ENCODE results near the gene DYNLL1.

DYNLL1 gene

DNA sequence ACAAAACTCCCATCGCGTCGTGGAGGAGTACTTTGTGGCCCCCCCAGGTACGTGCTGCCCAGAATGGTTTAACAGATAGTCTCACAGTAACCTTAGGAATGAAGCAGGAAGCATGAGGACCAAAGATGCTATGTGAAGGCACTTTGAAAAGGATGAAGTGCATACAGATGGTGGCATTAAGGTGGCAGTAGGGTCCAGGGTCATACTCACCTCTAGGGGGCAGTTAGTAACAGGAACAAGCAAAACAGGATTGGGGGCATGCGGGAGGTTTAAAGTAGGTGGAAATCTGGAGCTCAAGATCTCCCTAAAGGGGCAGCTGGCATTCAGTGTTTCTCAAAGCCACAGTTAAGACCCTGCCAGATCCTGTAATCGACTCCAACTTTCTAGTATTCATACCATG is 38.8 kb upstream of the DYNLL1 start:
- no peak for DNase-seq
- H4K20me1 ChIP-seq (ENCODE audit: insufficient read depth, low read length) = no peaks in the 10 kb centered on the region

DNA sequence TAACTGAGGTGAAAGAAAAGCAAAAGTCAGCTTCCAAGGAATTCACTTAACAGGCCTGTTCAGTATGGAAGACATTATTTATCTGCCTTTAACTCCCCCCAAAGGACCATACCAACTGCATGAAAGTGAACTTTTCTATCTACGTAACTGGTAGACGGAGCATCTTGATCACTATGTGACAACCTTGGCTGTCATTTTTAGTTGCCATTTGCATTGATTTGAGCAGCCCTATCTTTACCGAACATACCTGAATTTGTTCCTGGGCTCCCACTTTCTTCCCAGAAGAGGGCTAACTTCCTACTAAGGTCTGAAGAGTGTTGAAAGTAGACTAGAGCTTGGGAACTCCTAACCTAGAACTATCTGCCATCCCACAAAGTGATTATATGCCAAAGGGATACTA is 35.8 kb upstream of the DYNLL1 start:
- no peaks in the 10 kb centered on the region for H3K27me3 ChIP-seq (replicated peaks; ENCODE audit: insufficient read depth, low read length)
- H3K27ac ChIP-seq (ENCODE audit: low read length) = no peak overlapping the region
- no peak overlapping the region for H3K4me2 ChIP-seq (ENCODE audit: low read depth, low read length)
- H3K9ac ChIP-seq (ENCODE audit: low read length) = no peak overlapping the region
- no peaks in the 10 kb centered on the region for H3K36me3 ChIP-seq (replicated peaks; ENCODE audit: insufficient read depth, low read length)
- no peaks in the 10 kb centered on the region for H4K20me1 ChIP-seq (ENCODE audit: insufficient read depth, low read length)
- no peaks in the 10 kb centered on the region for H3K9me3 ChIP-seq (replicated peaks; ENCODE audit: insufficient read depth, low read length)
- no peak overlapping the region for H3K4me3 ChIP-seq (ENCODE audit: low read length)
- H3F3A ChIP-seq (ENCODE audit: insufficient read depth, low read length) = no peaks in the 10 kb centered on the region
- H2AFZ ChIP-seq (ENCODE audit: low read length) = no peak overlapping the region
- no peak for DNase-seq
- no peak for TF ChIP-seq EZH2 (optimal IDR thresholded peaks at IDR 0.05; ENCODE audit: low read depth, low read length)
- TF ChIP-seq, protein P1, sequence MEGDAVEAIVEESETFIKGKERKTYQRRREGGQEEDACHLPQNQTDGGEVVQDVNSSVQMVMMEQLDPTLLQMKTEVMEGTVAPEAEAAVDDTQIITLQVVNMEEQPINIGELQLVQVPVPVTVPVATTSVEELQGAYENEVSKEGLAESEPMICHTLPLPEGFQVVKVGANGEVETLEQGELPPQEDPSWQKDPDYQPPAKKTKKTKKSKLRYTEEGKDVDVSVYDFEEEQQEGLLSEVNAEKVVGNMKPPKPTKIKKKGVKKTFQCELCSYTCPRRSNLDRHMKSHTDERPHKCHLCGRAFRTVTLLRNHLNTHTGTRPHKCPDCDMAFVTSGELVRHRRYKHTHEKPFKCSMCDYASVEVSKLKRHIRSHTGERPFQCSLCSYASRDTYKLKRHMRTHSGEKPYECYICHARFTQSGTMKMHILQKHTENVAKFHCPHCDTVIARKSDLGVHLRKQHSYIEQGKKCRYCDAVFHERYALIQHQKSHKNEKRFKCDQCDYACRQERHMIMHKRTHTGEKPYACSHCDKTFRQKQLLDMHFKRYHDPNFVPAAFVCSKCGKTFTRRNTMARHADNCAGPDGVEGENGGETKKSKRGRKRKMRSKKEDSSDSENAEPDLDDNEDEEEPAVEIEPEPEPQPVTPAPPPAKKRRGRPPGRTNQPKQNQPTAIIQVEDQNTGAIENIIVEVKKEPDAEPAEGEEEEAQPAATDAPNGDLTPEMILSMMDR (IDR thresholded peaks at IDR 0.05; ENCODE audit: low read length) = no peak
- TF ChIP-seq EZH2phosphoT487 (IDR thresholded peaks at IDR 0.05; ENCODE audit: low read length) = no peak
- H3K9me2 ChIP-seq (replicated peaks; ENCODE audit: insufficient read depth, low read length) = no peaks in the 10 kb centered on the region
- H3K79me2 ChIP-seq (ENCODE audit: low read length) = peaks cover 21% of the 10 kb centered on the region
- H3K4me1 ChIP-seq (ENCODE audit: low read length) = no peaks in the 10 kb centered on the region

More for the DNA sequence above, 38.8 kb upstream of the DYNLL1 start:
- 0 out of 2 replicates have a peak, but pooled peaks cover 7% of the 10 kb centered on the region for H3K79me2 ChIP-seq (ENCODE audit: low read length)
- H3F3A ChIP-seq (ENCODE audit: insufficient read depth, low read length) = peaks cover 3% of the 10 kb centered on the region; the same call in 1 of the 2 replicates
- H2AFZ ChIP-seq (ENCODE audit: low read length) = no peak overlapping the region
- TF ChIP-seq EZH2phosphoT487 (IDR thresholded peaks at IDR 0.05; ENCODE audit: low read length) (no peak), EZH2 (optimal IDR thresholded peaks at IDR 0.05; ENCODE audit: low read depth, low read length) (no peak)
- TF ChIP-seq, protein P1 (IDR thresholded peaks at IDR 0.05; ENCODE audit: low read length) = no peak; the same call in 1 of the 2 replicates
- no peak overlapping the region for H3K27ac ChIP-seq (ENCODE audit: low read length)
- H3K36me3 ChIP-seq (replicated peaks; ENCODE audit: insufficient read depth, low read length) = no peaks in the 10 kb centered on the region
- no peaks in the 10 kb centered on the region for H3K9me3 ChIP-seq (replicated peaks; ENCODE audit: insufficient read depth, low read length)
- no peaks in the 10 kb centered on the region for H3K27me3 ChIP-seq (replicated peaks; ENCODE audit: insufficient read depth, low read length)
- H3K4me3 ChIP-seq (ENCODE audit: low read length) = no peak overlapping the region
- H3K9me2 ChIP-seq (replicated peaks; ENCODE audit: insufficient read depth, low read length) = no peaks in the 10 kb centered on the region
- H3K4me1 ChIP-seq (ENCODE audit: low read length) = no peaks in the 10 kb centered on the region
- H3K4me2 ChIP-seq (ENCODE audit: low read depth, low read length) = no peak overlapping the region
- no peak overlapping the region for H3K9ac ChIP-seq (ENCODE audit: low read length)

DNA sequence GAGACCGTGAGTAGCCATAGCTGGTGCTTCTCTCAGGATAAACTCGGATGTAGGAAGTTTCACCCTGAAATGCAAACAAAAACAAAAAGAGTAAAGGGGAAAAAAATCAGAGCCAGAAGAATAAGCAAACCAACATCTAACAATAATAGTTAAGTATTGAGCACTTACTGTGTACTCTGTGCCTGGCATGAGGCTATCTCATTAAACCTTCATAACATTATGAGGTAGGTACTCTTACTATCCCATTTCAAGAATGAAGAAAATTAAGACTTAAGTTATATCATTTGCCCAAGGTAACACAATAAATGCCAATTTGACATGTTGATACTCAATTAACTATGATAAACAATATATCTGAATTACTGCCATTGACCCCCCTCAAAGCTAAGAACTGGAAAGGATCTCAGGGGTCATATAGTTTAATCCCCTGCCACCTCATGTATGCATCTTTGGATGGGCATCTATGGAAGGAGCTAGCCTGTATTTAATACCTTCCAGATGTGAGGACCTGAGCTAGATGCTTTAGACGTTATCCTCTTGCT is 33.7 kb upstream of the DYNLL1 start:
- no peak overlapping the region for H2AFZ ChIP-seq (ENCODE audit: low read length)
- H3K4me1 ChIP-seq (ENCODE audit: low read length) = no peaks in the 10 kb centered on the region
- DNase-seq = no peak
- H3K9me3 ChIP-seq (replicated peaks; ENCODE audit: insufficient read depth, low read length) = no peaks in the 10 kb centered on the region
- no peaks in the 10 kb centered on the region for H3K36me3 ChIP-seq (replicated peaks; ENCODE audit: insufficient read depth, low read length)
- H4K20me1 ChIP-seq (ENCODE audit: insufficient read depth, low read length) = no peaks in the 10 kb centered on the region
- no peaks in the 10 kb centered on the region for H3K27me3 ChIP-seq (replicated peaks; ENCODE audit: insufficient read depth, low read length)
- peaks cover 41% of the 10 kb centered on the region for H3K79me2 ChIP-seq (ENCODE audit: low read length)
- no peak overlapping the region for H3K4me3 ChIP-seq (ENCODE audit: low read length)
- H3F3A ChIP-seq (ENCODE audit: insufficient read depth, low read length) = no peaks in the 10 kb centered on the region
- no peak overlapping the region for H3K27ac ChIP-seq (ENCODE audit: low read length)
- no peak overlapping the region for H3K9ac ChIP-seq (ENCODE audit: low read length)
- H3K4me2 ChIP-seq (ENCODE audit: low read depth, low read length) = no peak overlapping the region
- TF ChIP-seq EZH2 (optimal IDR thresholded peaks at IDR 0.05; ENCODE audit: low read depth, low read length) (no peak), EZH2phosphoT487 (IDR thresholded peaks at IDR 0.05; ENCODE audit: low read length) (no peak)
- TF ChIP-seq, protein P1 (IDR thresholded peaks at IDR 0.05; ENCODE audit: low read length) = no peak
- H3K9me2 ChIP-seq (replicated peaks; ENCODE audit: insufficient read depth, low read length) = no peaks in the 10 kb centered on the region

Measured in MM.1S (cell line).